HuH-7 (cell line): Measurements from ENCODE around the gene UNCX.
A peak's percentile ranks its signal among the peaks of the same experiment; 100 is the strongest.

Experiments
- DNase-seq: peaks from one replicate; pipeline ENCODE4 v3.0.0; 2011; ENCODE audit warnings: low spot score

The UNCX gene

GRCh38 chr7:1218541-1219165, 14.0 kb upstream of the UNCX start:
- no peak for DNase-seq

- DNase-seq, result no peak
Observed at GRCh38 chr7:1219498-1219897, 13.2 kb upstream of the UNCX start.

- no peak for DNase-seq
Observed at GRCh38 chr7:1220000-1220726, 12.5 kb upstream of the UNCX start.

GRCh38 chr7:1220977-1221745, 11.5 kb upstream of the UNCX start:
- no peak for DNase-seq

GRCh38 chr7:1223196-1223981, 9.3 kb upstream of the UNCX start:
- DNase-seq, result peak; percentile 69

- DNase-seq, result no peak
Observed at GRCh38 chr7:1224086-1224716, 8.5 kb upstream of the UNCX start.

GRCh38 chr7:1225030-1225429, 7.6 kb upstream of the UNCX start:
- no peak for DNase-seq

GRCh38 chr7:1225441-1226185, 7.1 kb upstream of the UNCX start:
- DNase-seq, result peak; percentile 90

- DNase-seq, result no peak
Observed at GRCh38 chr7:1226186-1226901, 6.3 kb upstream of the UNCX start.

- no peak for DNase-seq
Observed at GRCh38 chr7:1227071-1227804, 5.4 kb upstream of the UNCX start.

- no peak for DNase-seq
Observed at GRCh38 chr7:1227814-1228544, 4.7 kb upstream of the UNCX start.

GRCh38 chr7:1228545-1229201, 4.0 kb upstream of the UNCX start:
- DNase-seq, result no peak

- DNase-seq, result no peak
Observed at GRCh38 chr7:1229202-1229947, 3.3 kb upstream of the UNCX start.

GRCh38 chr7:1229956-1230355, 2.7 kb upstream of the UNCX start:
- no peak for DNase-seq

GRCh38 chr7:1230411-1231213, 2.1 kb upstream of the UNCX start:
- no peak for DNase-seq

GRCh38 chr7:1231214-1232102, 1.2 kb upstream of the UNCX start:
- DNase-seq, result no peak
